Left ventricle myocardium superior (tissue), 1 donor: ENCODE data around the gene EFHD2. TPM values are rescaled to one million over a fixed set of nuclear protein-coding genes. Genes with fewer than 3 reads are reported as not detected.
"Not testable (repeated sequence)": the region's sequence is repeated elsewhere in the genome, so short reads cannot be mapped to it uniquely, and the experiment has no call there.

Source experiments
- ATAC-seq: fragments of 200-7000 bp; cut with Tn5 transposase; one replicate; pipeline ENCODE4 v1.9.1; 2020; ENCODE audit warnings: mild to moderate bottlenecking, moderate library complexity
- DNase-seq: peaks from one replicate; pipeline ENCODE4 v3.0.0-alpha.2; 2020
- intact Hi-C: fragments of 100-400 bp; cut with micrococcal nuclease; formaldehyde crosslinking; loops from one replicate; pipeline ENCODE4 v1.11.0; 2022
- total RNA-seq: library from RNA; stranded (reverse); fragmentation: NEBNext Ultra II Directional; extraction: Animal tissue kit (Norgen Biotek cat#: 25700); gene quantifications from one replicate; pipeline ENCODE4 v1.2.1, GENCODE V29; 2021
- donor health status: DM: no; HTN: yes; CAD: no; lungs with severe emphysema.

EFHD2 gene
- total RNA-seq, 1 donor from 2014 or later = 12.6 TPM

GRCh38 chr1:15444468-15445389 lies 35.0 kb downstream of the EFHD2 start:
- DNase-seq (no peak), ATAC-seq (peak; percentile 24)
- intact Hi-C loops = no loop called here

- no peak for DNase-seq
- intact Hi-C loops = no loop called here
- no peak for ATAC-seq
These were observed 35.9 kb downstream of the EFHD2 start for GRCh38 chr1:15445390-15446122.

- intact Hi-C loops = no loop called here
- DNase-seq = no peak
- ATAC-seq = no peak
These were observed 36.5 kb downstream of the EFHD2 start for GRCh38 chr1:15446212-15446611.

- no peak for ATAC-seq
- intact Hi-C loops = no loop called here
- DNase-seq = no peak
These were observed 39.3 kb downstream of the EFHD2 start for GRCh38 chr1:15448877-15449462.

- no peak for DNase-seq
- no peak for ATAC-seq
- intact Hi-C loops = no loop called here
These were observed 39.9 kb downstream of the EFHD2 start for GRCh38 chr1:15449567-15449966.

- intact Hi-C loops = no loop called here
- ATAC-seq (no peak), DNase-seq (no peak)
These were observed 41.5 kb downstream of the EFHD2 start for GRCh38 chr1:15451014-15451722.

- DNase-seq (no peak), ATAC-seq (no peak)
- intact Hi-C loops = no loop called here
These were observed 42.5 kb downstream of the EFHD2 start for GRCh38 chr1:15452216-15452615.

- DNase-seq (no peak), ATAC-seq (no peak)
- intact Hi-C loops = no loop called here
These were observed 43.3 kb downstream of the EFHD2 start for GRCh38 chr1:15452866-15453571.

GRCh38 chr1:15453734-15454133 lies 44.0 kb downstream of the EFHD2 start:
- intact Hi-C loops = no loop called here
- ATAC-seq (no peak), DNase-seq (no peak)

- ATAC-seq (no peak), DNase-seq (no peak)
- intact Hi-C loops = no loop called here
These were observed 44.6 kb downstream of the EFHD2 start for GRCh38 chr1:15454256-15454655.

- no peak for ATAC-seq
- intact Hi-C loops = no loop called here
- no peak for DNase-seq
These were observed 45.8 kb downstream of the EFHD2 start for GRCh38 chr1:15455522-15455921.

- no peak for ATAC-seq
- intact Hi-C loops = no loop called here
- DNase-seq = no peak
These were observed 46.7 kb downstream of the EFHD2 start, which contains the start of gene CELA2A for GRCh38 chr1:15456313-15456954. Gene CELA2A (plus strand): TSS chr1:15456732. CDS start chr1:15456754, 22 bp downstream.

GRCh38 chr1:15457585-15457984 lies 47.9 kb downstream of the EFHD2 start:
- ATAC-seq (no peak), DNase-seq (no peak)
- intact Hi-C loops = no loop called here

GRCh38 chr1:15458388-15458787 lies 48.7 kb downstream of the EFHD2 start:
- ATAC-seq, DNase-seq, intact Hi-C loops: not testable (repeated sequence)

GRCh38 chr1:15459771-15460707 lies 50.4 kb downstream of the EFHD2 start:
- intact Hi-C loops = no loop called here
- ATAC-seq (no peak), DNase-seq (no peak)

- ATAC-seq (no peak), DNase-seq (no peak)
- intact Hi-C loops = no loop called here
These were observed 51.0 kb downstream of the EFHD2 start for GRCh38 chr1:15460708-15461095.
